ENCODE results near the gene ZNF480.

DNA sequence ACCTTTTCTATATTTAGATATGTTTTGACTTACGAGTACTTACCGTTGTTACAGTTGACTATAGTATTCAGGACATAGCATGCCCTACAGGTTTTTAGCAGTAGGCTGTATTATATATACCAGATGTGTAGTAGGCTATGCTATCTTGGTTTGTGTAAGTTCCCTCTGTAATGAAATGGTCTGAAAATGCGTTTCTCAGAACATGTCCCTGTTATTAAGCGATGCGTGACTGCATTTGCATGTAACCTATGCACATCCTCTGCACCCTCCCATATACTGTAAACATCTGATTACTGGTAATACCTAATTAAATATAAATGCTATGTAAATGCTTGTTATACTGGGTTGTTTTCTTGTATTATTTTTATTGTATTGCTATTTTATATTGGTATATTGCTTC, 21.0 kb upstream of the ZNF480 start:
- TF ChIP-seq, protein P1, sequence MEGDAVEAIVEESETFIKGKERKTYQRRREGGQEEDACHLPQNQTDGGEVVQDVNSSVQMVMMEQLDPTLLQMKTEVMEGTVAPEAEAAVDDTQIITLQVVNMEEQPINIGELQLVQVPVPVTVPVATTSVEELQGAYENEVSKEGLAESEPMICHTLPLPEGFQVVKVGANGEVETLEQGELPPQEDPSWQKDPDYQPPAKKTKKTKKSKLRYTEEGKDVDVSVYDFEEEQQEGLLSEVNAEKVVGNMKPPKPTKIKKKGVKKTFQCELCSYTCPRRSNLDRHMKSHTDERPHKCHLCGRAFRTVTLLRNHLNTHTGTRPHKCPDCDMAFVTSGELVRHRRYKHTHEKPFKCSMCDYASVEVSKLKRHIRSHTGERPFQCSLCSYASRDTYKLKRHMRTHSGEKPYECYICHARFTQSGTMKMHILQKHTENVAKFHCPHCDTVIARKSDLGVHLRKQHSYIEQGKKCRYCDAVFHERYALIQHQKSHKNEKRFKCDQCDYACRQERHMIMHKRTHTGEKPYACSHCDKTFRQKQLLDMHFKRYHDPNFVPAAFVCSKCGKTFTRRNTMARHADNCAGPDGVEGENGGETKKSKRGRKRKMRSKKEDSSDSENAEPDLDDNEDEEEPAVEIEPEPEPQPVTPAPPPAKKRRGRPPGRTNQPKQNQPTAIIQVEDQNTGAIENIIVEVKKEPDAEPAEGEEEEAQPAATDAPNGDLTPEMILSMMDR (IDR thresholded peaks at IDR 0.05): no peak
- TF ChIP-seq POLR2AphosphoS5 (IDR thresholded peaks at IDR 0.05) (no peak), POLR2A (IDR thresholded peaks at IDR 0.05) (no peak)

All from transverse colon (tissue), 4 donors.